HG03442 (cell line): ENCODE results near the gene MAP3K8.
"Not testable (repeated sequence)": the region's sequence is repeated elsewhere in the genome, so short reads cannot be mapped to it uniquely, and the experiment has no call there.

Experiments used
- ATAC-seq: cut with Tn5 transposase; IDR thresholded peaks from one replicate; pipeline ENCODE4 v1.9.1; 2021; ENCODE audit warnings: mild to moderate bottlenecking, moderate library complexity; ENCODE audit not compliant: unreplicated experiment

MAP3K8 gene

GRCh38 chr10:30422151-30422695 lies 11.8 kb upstream of the MAP3K8 start:
- ATAC-seq: no peak

- ATAC-seq: no peak
These were observed 10.9 kb upstream of the MAP3K8 start for GRCh38 chr10:30422981-30423654.

- ATAC-seq: not testable (repeated sequence)
These were observed 10.2 kb upstream of the MAP3K8 start for GRCh38 chr10:30423655-30424275.

GRCh38 chr10:30425336-30426075 lies 8.5 kb upstream of the MAP3K8 start:
- ATAC-seq: no peak

GRCh38 chr10:30430544-30431298 lies 3.3 kb upstream of the MAP3K8 start:
- no peak for ATAC-seq

GRCh38 chr10:30431435-30431911 lies 2.5 kb upstream of the MAP3K8 start:
- no peak for ATAC-seq

GRCh38 chr10:30432622-30433305 lies 1.2 kb upstream of the MAP3K8 start:
- ATAC-seq: peak; percentile 8

GRCh38 chr10:30433306-30433729 lies 666 bp upstream of the MAP3K8 start:
- ATAC-seq: peak; percentile 18

GRCh38 chr10:30434273-30435072 lies 489 bp downstream of the MAP3K8 start:
- peak; percentile 41 for ATAC-seq

- no peak for ATAC-seq
These were observed 1.1 kb downstream of the MAP3K8 start for GRCh38 chr10:30435073-30435422.

GRCh38 chr10:30435499-30436167 lies 1.6 kb downstream of the MAP3K8 start:
- ATAC-seq: not testable (repeated sequence)

GRCh38 chr10:30436191-30436611 lies 2.2 kb downstream of the MAP3K8 start:
- ATAC-seq: no peak

- ATAC-seq: no peak
These were observed 2.7 kb downstream of the MAP3K8 start for GRCh38 chr10:30436671-30437030.

GRCh38 chr10:30437031-30437841 lies 3.3 kb downstream of the MAP3K8 start:
- ATAC-seq: no peak

- ATAC-seq: no peak
These were observed 4.3 kb downstream of the MAP3K8 start for GRCh38 chr10:30438021-30438850.

- no peak for ATAC-seq
These were observed 5.9 kb downstream of the MAP3K8 start for GRCh38 chr10:30439931-30440330.

GRCh38 chr10:30442019-30442606 lies 8.1 kb downstream of the MAP3K8 start:
- no peak for ATAC-seq
